ENCODE data around the gene CD79A. TPM values are rescaled to one million over a fixed set of nuclear protein-coding genes. Genes with fewer than 3 reads are reported as not detected.

CD79A gene
- total and polyA plus RNA-seq, 2 donors (not counting 1 experiment from before 2014, with no cell fraction given): 0.07 to 0.17 TPM

DNA sequence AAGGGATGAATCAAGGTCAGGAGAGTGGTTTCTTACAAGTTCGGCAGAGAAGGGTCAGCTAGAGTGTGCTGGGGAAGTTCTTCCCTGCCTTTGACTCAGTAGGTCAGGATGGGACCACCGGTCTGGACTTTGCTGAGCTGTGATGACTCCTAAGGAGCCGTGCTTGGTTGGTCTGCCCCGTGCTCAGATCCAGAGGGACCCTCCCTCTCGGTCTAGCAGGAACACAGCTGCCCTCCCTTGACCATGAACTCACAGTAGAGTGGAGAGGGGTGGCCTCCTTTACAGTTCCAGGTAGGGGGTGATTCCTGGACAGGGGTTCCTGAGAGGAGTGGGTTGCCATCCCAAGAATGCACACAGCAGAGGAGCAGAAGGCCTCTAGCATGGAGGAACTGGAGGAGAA, 12.7 kb upstream of the CD79A start:
- H3K4me3 ChIP-seq (replicated peaks in 1 of 4; ENCODE audit: control extremely low read depth in 1 of 4, insufficient read depth in 1 of 4, low read depth in 3 of 4, low read length in 4 of 4): no peak overlapping the region
- no peak overlapping the region for H3K9ac ChIP-seq (ENCODE audit: insufficient read depth, low read length)
- no peak overlapping the region for H3K4me2 ChIP-seq (ENCODE audit: extremely low read depth, insufficient read depth, low read length)
- TF ChIP-seq EZH2 (IDR thresholded peaks at IDR 0.05; ENCODE audit: low read length, missing control alignments): no peak
- TF ChIP-seq, protein P1, sequence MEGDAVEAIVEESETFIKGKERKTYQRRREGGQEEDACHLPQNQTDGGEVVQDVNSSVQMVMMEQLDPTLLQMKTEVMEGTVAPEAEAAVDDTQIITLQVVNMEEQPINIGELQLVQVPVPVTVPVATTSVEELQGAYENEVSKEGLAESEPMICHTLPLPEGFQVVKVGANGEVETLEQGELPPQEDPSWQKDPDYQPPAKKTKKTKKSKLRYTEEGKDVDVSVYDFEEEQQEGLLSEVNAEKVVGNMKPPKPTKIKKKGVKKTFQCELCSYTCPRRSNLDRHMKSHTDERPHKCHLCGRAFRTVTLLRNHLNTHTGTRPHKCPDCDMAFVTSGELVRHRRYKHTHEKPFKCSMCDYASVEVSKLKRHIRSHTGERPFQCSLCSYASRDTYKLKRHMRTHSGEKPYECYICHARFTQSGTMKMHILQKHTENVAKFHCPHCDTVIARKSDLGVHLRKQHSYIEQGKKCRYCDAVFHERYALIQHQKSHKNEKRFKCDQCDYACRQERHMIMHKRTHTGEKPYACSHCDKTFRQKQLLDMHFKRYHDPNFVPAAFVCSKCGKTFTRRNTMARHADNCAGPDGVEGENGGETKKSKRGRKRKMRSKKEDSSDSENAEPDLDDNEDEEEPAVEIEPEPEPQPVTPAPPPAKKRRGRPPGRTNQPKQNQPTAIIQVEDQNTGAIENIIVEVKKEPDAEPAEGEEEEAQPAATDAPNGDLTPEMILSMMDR (conservative IDR thresholded peaks at IDR 0.05 in 1 of 2, IDR thresholded peaks at IDR 0.05 in 1 of 2; ENCODE audit: low read depth in 1 of 2, low read length in 2 of 2): no peak
- no peaks in the 10 kb centered on the region for H4K20me1 ChIP-seq (ENCODE audit: control insufficient read depth, extremely low read depth, insufficient read depth, low read length)
- peaks cover 73% of the 10 kb centered on the region for H3K79me2 ChIP-seq (ENCODE audit: control insufficient read depth, insufficient read depth, low read length)
- no peak for DNase-seq (ENCODE audit: low read depth in 2 of 2)
- peaks cover 8% of the 10 kb centered on the region for H3K4me1 ChIP-seq (ENCODE audit: control insufficient read depth, extremely low read depth, insufficient read depth, low read length)
- no peaks in the 10 kb centered on the region for H3K9me3 ChIP-seq (ENCODE audit: control insufficient read depth, insufficient read depth, low read depth, low read length)
- no peaks in the 10 kb centered on the region for H3K27me3 ChIP-seq (ENCODE audit: control insufficient read depth, insufficient read depth, low read length)
- no peak overlapping the region for H3K27ac ChIP-seq (ENCODE audit: insufficient read depth, low read length)
- H3K36me3 ChIP-seq (ENCODE audit: control insufficient read depth, insufficient read depth, low read length): peaks cover 44% of the 10 kb centered on the region
- no peak overlapping the region for H2AFZ ChIP-seq (ENCODE audit: low read length)

DNA sequence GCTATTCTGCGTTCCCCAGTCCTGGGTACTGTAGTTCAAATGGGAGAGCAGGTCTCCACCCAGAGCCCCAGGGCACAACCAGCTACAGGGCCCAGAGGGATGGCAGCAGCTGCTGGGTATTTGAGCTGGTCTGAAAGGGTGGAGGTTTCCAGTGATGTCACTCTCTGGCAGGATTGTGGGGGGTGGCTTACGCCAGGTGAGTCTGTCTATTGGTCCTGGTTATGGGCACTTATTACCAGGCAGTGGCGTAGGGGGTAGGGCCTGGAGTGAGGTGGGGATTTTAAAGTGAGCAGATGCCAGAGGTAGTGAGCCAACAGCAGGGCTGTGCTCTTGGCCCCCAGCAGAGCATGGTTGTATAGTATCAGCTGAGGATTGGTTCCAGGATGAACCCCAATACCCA, 10.8 kb upstream of the CD79A start:
- H3K9me3 ChIP-seq (ENCODE audit: control insufficient read depth, insufficient read depth, low read depth, low read length): no peaks in the 10 kb centered on the region
- H3K27me3 ChIP-seq (ENCODE audit: control insufficient read depth, insufficient read depth, low read length): no peaks in the 10 kb centered on the region
- H3K9ac ChIP-seq (ENCODE audit: insufficient read depth, low read length): no peak overlapping the region
- peaks cover 8% of the 10 kb centered on the region for H3K4me1 ChIP-seq (ENCODE audit: control insufficient read depth, extremely low read depth, insufficient read depth, low read length)
- no peak overlapping the region for H3K27ac ChIP-seq (ENCODE audit: insufficient read depth, low read length)
- H3K79me2 ChIP-seq (ENCODE audit: control insufficient read depth, insufficient read depth, low read length): peaks cover 61% of the 10 kb centered on the region
- no peaks in the 10 kb centered on the region for H4K20me1 ChIP-seq (ENCODE audit: control insufficient read depth, extremely low read depth, insufficient read depth, low read length)
- no peak overlapping the region for H3K4me2 ChIP-seq (ENCODE audit: extremely low read depth, insufficient read depth, low read length)
- DNase-seq (ENCODE audit: low read depth in 2 of 2): no peak
- H3K4me3 ChIP-seq (replicated peaks in 1 of 4; ENCODE audit: control extremely low read depth in 1 of 4, insufficient read depth in 1 of 4, low read depth in 3 of 4, low read length in 4 of 4): no peak overlapping the region
- no peak overlapping the region for H2AFZ ChIP-seq (ENCODE audit: low read length)
- peaks cover 49% of the 10 kb centered on the region for H3K36me3 ChIP-seq (ENCODE audit: control insufficient read depth, insufficient read depth, low read length)
- TF ChIP-seq EZH2 (IDR thresholded peaks at IDR 0.05; ENCODE audit: low read length, missing control alignments): no peak
- TF ChIP-seq, protein P1 (conservative IDR thresholded peaks at IDR 0.05 in 1 of 2, IDR thresholded peaks at IDR 0.05 in 1 of 2; ENCODE audit: low read depth in 1 of 2, low read length in 2 of 2): no peak

DNA sequence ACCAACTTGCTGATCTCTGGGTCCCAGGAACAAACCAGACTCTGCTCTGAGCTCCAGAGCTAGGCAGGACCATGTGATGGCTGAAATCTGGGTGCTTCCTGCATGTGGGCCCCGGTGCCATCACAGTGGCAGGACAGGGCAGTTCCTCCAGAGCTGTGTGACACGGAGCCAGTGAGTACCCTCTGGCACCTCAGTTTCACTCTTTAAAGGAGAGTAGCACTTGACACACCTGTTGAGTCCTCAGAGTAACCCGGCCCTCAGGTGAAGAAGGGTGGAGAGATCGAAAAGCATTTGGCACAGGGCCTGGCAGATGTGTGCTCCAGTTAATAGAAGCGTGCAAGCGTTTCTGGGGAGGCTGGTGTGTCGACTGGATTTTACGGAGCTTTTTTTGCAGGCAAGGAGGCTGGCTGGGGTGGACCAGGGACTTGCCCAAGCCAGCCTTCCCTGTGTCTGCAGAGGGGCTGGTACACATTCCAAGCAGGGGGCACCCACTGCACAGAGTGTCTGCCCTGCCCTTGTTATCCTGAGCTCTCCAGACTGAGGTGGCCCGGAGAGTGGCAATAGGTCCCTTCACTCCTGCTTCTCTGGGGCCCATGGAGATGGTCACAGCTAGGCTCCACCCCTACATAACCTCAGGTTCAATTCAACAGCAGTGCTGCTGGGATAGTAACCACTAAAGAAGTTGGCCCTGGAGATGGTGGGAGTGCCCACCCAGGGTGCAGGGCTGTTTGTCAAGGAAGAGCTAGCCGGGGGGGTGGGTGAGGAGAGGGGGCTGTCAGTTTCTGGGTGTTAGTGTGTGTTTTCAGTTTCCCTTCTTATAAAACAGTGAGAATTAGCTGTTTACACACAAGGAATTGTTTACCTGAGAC, 8.7 kb upstream of the CD79A start:
- Histone ChIP-seq H3K4me3 (replicated peaks in 1 of 4; ENCODE audit: control extremely low read depth in 1 of 4, insufficient read depth in 1 of 4, low read depth in 3 of 4, low read length in 4 of 4) (no peak overlapping the region), H3K27me3 (ENCODE audit: control insufficient read depth, insufficient read depth, low read length) (no peaks in the 10 kb centered on the region), H4K20me1 (ENCODE audit: control insufficient read depth, extremely low read depth, insufficient read depth, low read length) (peaks cover 3% of the 10 kb centered on the region), H3K79me2 (ENCODE audit: control insufficient read depth, insufficient read depth, low read length) (peaks cover 40% of the 10 kb centered on the region), H3K4me1 (ENCODE audit: control insufficient read depth, extremely low read depth, insufficient read depth, low read length) (no peaks in the 10 kb centered on the region), H3K4me2 (ENCODE audit: extremely low read depth, insufficient read depth, low read length) (no peak overlapping the region), H3K9ac (ENCODE audit: insufficient read depth, low read length) (no peak overlapping the region), H3K9me3 (ENCODE audit: control insufficient read depth, insufficient read depth, low read depth, low read length) (no peaks in the 10 kb centered on the region), H3K27ac (ENCODE audit: insufficient read depth, low read length) (no peak overlapping the region), H2AFZ (ENCODE audit: low read length) (no peak overlapping the region), H3K36me3 (ENCODE audit: control insufficient read depth, insufficient read depth, low read length) (peaks cover 38% of the 10 kb centered on the region)
- TF ChIP-seq, protein P1 (conservative IDR thresholded peaks at IDR 0.05 in 1 of 2, IDR thresholded peaks at IDR 0.05 in 1 of 2; ENCODE audit: low read depth in 1 of 2, low read length in 2 of 2): no peak
- TF ChIP-seq EZH2 (IDR thresholded peaks at IDR 0.05; ENCODE audit: low read length, missing control alignments): no peak
- DNase-seq (ENCODE audit: low read depth in 2 of 2): no peak
